Measurements from ENCODE around the gene PYURF. TPM values are rescaled to one million over a fixed set of nuclear protein-coding genes. Genes with fewer than 3 reads are reported as not detected.

The PYURF gene
- total RNA-seq, 2 experiments from 2014 or later = 37.0 to 47.5 TPM

DNA sequence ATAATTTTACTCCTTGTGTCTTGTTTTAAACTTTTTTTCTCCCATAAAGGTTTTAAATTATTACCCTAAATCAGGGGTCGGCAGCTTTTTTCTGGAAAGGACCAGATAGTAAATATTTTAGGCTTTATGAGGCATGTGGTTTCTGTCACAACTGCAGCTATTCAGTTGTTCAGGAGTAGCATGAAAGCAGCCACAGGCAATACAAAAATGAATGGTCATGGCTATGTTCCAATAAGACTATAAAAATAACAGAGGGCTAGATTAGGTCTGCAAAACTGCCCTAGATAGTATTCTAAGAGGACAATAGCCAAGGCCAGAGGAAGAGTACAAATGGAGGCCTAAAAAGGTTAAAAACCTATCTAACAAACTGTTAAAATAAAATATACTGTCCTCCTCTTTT is 42.0 kb downstream of the PYURF start:
- ChIA-PET CTCF (interaction anchor here (1.2 kb wide), 2 partner anchors 33 to 138 kb away, joined by 3 read pairs; no protein-coding TSS in a partner anchor), POLR2A (no interaction called here)
- H3K4me3 Mint-ChIP-seq = no peak overlapping the region
- no peaks in the 10 kb centered on the region for H3K27me3 Mint-ChIP-seq
- no peak for DNase-seq
- no peaks in the 10 kb centered on the region for H3K9me3 Mint-ChIP-seq
- peaks cover 3% of the 10 kb centered on the region for H3K4me1 Mint-ChIP-seq
- H3K27ac Mint-ChIP-seq = no peak overlapping the region
- H3K36me3 Mint-ChIP-seq (ENCODE audit: low read depth) = peaks cover 51% of the 10 kb centered on the region

DNA sequence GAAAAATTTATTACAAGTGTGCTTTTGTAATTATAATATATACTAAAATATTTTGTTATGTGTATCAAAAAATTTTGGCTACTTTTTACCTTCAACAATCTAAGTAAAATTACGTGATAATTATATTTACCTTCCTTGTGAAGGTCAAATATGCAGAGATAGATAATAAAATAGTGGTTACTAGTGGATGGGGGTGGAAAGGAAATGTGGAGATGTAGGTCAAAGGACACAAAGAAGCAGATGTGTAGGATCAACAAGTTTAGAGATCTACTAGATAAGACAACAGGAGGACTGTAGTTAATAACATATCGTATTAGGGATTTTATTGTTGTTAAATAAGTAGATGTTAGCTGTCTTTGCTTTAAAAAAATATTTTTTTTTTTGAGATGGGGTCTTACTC is 45.3 kb downstream of the PYURF start:
- Mint-ChIP-seq H3K9me3 (no peaks in the 10 kb centered on the region), H3K27ac (no peak overlapping the region), H3K4me3 (no peak overlapping the region), H3K36me3 (ENCODE audit: low read depth) (peaks cover 51% of the 10 kb centered on the region), H3K4me1 (peaks cover 6% of the 10 kb centered on the region), H3K27me3 (no peaks in the 10 kb centered on the region)
- ChIA-PET POLR2A (no interaction called here), CTCF (interaction anchor here (1.0 kb wide), 1 partner anchor 30 kb away, joined by 3 read pairs; no protein-coding TSS in a partner anchor)
- DNase-seq = no peak

DNA sequence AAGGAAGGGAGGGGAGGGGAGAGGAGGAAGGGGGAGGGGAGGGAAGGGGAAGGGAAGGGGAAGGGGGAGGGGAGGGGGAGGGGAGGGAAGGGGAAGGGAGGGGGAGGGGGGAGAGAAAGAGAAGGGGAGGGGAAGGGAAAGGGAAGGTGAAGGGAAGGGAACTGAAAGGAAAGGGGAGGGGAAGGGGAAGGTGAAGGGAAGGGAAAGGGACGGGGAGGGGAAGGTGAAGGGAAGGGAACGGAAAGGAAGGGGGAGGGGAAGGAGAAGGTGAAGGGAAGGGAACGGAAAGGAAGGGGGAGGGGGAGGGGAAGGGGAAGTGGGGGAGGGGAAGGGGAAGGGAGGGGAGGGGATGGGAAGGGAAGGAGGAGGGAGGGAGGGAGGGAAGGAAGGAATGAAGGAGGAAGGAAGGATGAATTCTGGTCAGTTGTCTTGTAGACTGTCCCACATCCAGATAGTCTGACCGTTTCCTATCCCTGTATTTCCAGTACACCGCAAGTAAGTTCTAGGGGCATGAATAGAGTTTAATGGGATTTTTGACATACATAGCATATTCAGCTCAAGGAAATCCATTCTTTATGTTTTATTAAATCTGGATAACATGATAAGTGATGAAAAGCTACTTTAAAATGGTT is 46.2 kb downstream of the PYURF start:
- DNase-seq = no peak
- H3K4me1 Mint-ChIP-seq = peaks cover 6% of the 10 kb centered on the region
- H3K36me3 Mint-ChIP-seq (ENCODE audit: low read depth) = peaks cover 53% of the 10 kb centered on the region
- no peaks in the 10 kb centered on the region for H3K9me3 Mint-ChIP-seq
- H3K27me3 Mint-ChIP-seq = no peaks in the 10 kb centered on the region
- ChIA-PET POLR2A (no interaction called here), CTCF (no interaction called here)
- H3K4me3 Mint-ChIP-seq = no peak overlapping the region
- no peak overlapping the region for H3K27ac Mint-ChIP-seq

Other genes starting within 250 kb of the PYURF start
- 10 to 100 TPM; 58.4 to 68.5 TPM for gene PPM1K, start 239.2 kb downstream of the PYURF start, total RNA-seq
- gene HERC6, start 144.9 kb downstream of the PYURF start, total RNA-seq = 10 to 100 TPM; 42.8 to 43.6 TPM
- gene HERC5, start 66.7 kb downstream of the PYURF start, total RNA-seq = 10 to 100 TPM; 47.8 to 49.2 TPM
- gene HERC3, start 68.7 kb upstream of the PYURF start, total RNA-seq = 10 to 100 TPM; 28.1 to 33.3 TPM
- gene NAP1L5, start 174.1 kb upstream of the PYURF start, total RNA-seq = 1 to 10 TPM; 3.7 to 4.3 TPM

Measured in activated CD4-positive, alpha-beta T cell treated with anti-CD3 and anti-CD28 coated beads, Interleukin-2, amount 10 ng/mL, durations not matched to agents 7 days and 5 days (primary cell).